ENCODE results near the gene ATXN1. TPM values are rescaled to one million over a fixed set of nuclear protein-coding genes. Genes with fewer than 3 reads are reported as not detected.

The ATXN1 gene
- total and polyA plus RNA-seq, 2 experiments from 2014 or later = 4.8 to 9.1 TPM

GRCh38 chr6:16809753-16810358, 48.6 kb upstream of the ATXN1 start (continued):
- TF ChIP-seq CTCF (conservative IDR thresholded peaks at IDR 0.05; ENCODE audit: low read depth in 2 of 2) (no peak), ZNF331 (CRISPR knock-in tag; IDR thresholded peaks at IDR 0.05; ENCODE audit: low read depth) (no peak), STAT1 (IDR thresholded peaks at IDR 0.05; ENCODE audit: unreplicated experiment) (no peak), CREB1 (CRISPR knock-in tag; IDR thresholded peaks at IDR 0.05; ENCODE audit: low read depth) (no peak), EZH2 (IDR thresholded peaks at IDR 0.05; ENCODE audit: low read depth, unreplicated experiment) (no peak), POLR2AphosphoS5 (IDR thresholded peaks at IDR 0.05; ENCODE audit: low read depth) (no peak)

GRCh38 chr6:16807956-16808355, 46.7 kb upstream of the ATXN1 start:
- peaks cover 23% of the 10 kb centered on the region for H3K4me1 ChIP-seq (ENCODE audit: insufficient read depth)
- Mint-ChIP-seq H3K9me3 (peaks cover 31% of the 10 kb centered on the region), H3K4me1 (peaks cover 28% of the 10 kb centered on the region), H3K36me3 (ENCODE audit: low read depth) (peaks cover 12% of the 10 kb centered on the region; the same call in 2 of the 3 replicates), H3K4me3 (no peak overlapping the region), H3K27ac (no peak overlapping the region), H3K27me3 (ENCODE audit: insufficient read depth, low read depth, poor library complexity) (peaks cover 6% of the 10 kb centered on the region)
- no peaks in the 10 kb centered on the region; the same call in 1 of the 2 replicates for H3K36me3 ChIP-seq (ENCODE audit: insufficient read depth)
- no peak overlapping the region for H3K4me2 ChIP-seq
- no peak overlapping the region for H3K27ac ChIP-seq (ENCODE audit: low read depth)
- H3K27me3 ChIP-seq (ENCODE audit: insufficient read depth) = no peaks in the 10 kb centered on the region
- ATAC-seq (no peak), DNase-seq (ENCODE audit: low spot score) (no peak)
- H4K20me1 ChIP-seq (replicated peaks; ENCODE audit: insufficient read depth) = no peaks in the 10 kb centered on the region
- H3K4me3 ChIP-seq = no peak overlapping the region
- no peak overlapping the region for H2AFZ ChIP-seq
- H3K9me2 ChIP-seq (ENCODE audit: insufficient read depth) = no peaks in the 10 kb centered on the region
- H3K79me2 ChIP-seq (replicated peaks; ENCODE audit: insufficient read depth) = no peaks in the 10 kb centered on the region
- no peaks in the 10 kb centered on the region for H3F3A ChIP-seq (replicated peaks; ENCODE audit: low read depth)
- TF ChIP-seq ZNF462 (CRISPR knock-in tag; IDR thresholded peaks at IDR 0.05) (no peak), POLR2AphosphoS5 (IDR thresholded peaks at IDR 0.05; ENCODE audit: low read depth) (no peak), EZH2phosphoT487 (IDR thresholded peaks at IDR 0.05; ENCODE audit: unreplicated experiment) (no peak), EZH2 (IDR thresholded peaks at IDR 0.05; ENCODE audit: low read depth, unreplicated experiment) (no peak), REST (IDR thresholded peaks at IDR 0.05; ENCODE audit: unreplicated experiment) (no peak), CTCF (conservative IDR thresholded peaks at IDR 0.05; ENCODE audit: low read depth in 2 of 2) (no peak), CREB1 (CRISPR knock-in tag; IDR thresholded peaks at IDR 0.05; ENCODE audit: low read depth) (no peak)

Measured in GM23338 (cell line).